ENCODE data around the gene STK39.
A peak's percentile ranks its signal among the peaks of the same experiment; 100 is the strongest.

STK39 gene

GRCh38 chr2:168241746-168242145, 5.6 kb downstream of the STK39 start:
- DNase-seq (ENCODE audit: low spot score), result no peak

GRCh38 chr2:168241208-168241607, 6.2 kb downstream of the STK39 start:
- DNase-seq (ENCODE audit: low spot score), result no peak

DNA sequence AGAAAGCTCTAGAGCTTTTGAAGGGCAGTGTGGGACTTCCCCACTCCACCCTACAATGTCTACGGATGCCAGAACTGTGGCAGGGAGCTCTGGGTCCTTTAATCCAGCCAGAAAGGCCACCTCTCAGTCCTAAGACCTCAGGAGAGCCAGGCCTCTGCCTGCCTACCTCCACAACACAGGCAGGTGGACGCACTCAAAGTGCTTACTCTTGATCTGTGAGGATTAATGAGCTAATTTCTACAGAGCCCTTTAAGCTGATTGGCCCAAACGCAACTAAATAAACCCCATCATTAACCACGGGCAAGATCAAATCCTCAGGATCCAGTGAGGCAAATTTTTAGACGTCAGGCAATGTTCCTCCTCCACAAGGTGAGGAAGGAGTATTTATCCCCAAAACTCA, 8.1 kb downstream of the STK39 start:
- DNase-seq (ENCODE audit: low spot score), result no peak

GRCh38 chr2:168237741-168238140, 9.7 kb downstream of the STK39 start:
- DNase-seq (ENCODE audit: low spot score), result no peak

DNA sequence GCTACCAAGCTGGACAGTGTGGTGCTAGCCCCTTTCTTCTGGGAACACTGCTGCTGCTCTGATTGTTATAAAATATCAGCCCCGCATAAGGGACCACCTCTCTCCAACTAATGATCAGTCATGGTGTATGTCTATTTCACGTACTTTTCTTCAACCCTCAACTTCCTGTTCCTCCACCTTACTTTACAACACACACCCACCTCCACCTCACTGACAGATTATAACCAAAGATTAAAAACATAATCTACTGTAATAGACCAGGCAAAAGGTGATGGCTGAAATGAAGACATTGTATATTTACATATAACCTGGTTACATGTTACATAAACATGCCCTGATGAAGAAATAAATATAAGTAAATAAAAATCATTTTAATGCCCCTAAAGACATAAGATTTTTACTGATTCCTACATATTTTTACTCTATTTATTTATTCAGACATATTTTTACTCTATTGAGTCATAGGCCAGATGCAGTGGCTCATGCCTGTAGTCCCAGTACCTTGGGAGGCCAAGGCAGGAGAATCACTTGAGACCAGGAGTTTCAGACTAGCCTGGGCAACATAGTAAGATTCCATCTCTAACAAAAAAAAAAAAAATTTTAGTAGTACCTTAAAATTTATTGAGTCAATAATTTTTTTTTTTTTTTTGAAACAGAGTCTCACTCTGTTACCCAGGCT, 12.8 kb downstream of the STK39 start:
- DNase-seq (ENCODE audit: low spot score), result no peak

DNA sequence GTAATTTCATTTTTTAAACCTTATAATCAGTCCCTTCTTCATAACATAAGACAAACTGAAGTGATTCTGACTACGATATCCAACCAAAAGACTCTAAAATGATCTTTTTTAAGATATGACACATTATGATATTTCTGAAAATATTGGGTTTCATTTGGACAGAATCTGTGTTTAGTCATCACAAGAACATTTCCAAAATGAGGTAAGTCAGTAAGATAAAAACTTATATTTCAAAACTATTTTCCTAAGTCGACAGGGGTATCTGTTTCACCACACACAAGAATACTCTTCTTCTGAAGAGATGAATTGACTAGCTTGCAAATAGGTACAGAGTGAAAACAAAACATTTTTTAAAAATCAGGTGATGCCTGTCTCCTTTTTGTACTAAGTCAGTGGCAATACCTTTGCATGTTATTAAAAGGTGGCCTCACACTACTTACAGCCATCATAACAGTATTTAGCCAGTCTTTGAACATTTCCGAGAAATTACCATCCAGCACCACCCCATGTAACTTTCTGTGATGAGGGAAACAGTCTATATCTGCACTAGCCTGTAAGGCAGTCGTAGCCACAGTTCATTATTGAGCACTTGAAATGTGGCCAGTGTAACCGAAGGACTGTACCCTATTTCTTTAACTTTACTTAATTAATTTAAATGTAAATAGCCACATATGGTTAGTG, 13.5 kb downstream of the STK39 start:
- no peak for DNase-seq (ENCODE audit: low spot score)

GRCh38 chr2:168233166-168233565, 14.2 kb downstream of the STK39 start:
- DNase-seq (ENCODE audit: low spot score), result no peak

GRCh38 chr2:168231609-168232241, 15.7 kb downstream of the STK39 start:
- peak; percentile 58 for DNase-seq (ENCODE audit: low spot score)

- no peak for DNase-seq (ENCODE audit: low spot score)
Observed at GRCh38 chr2:168230389-168230788, 17.0 kb downstream of the STK39 start.

GRCh38 chr2:168224346-168224745, 23.0 kb downstream of the STK39 start:
- no peak for DNase-seq (ENCODE audit: low spot score)

DNA sequence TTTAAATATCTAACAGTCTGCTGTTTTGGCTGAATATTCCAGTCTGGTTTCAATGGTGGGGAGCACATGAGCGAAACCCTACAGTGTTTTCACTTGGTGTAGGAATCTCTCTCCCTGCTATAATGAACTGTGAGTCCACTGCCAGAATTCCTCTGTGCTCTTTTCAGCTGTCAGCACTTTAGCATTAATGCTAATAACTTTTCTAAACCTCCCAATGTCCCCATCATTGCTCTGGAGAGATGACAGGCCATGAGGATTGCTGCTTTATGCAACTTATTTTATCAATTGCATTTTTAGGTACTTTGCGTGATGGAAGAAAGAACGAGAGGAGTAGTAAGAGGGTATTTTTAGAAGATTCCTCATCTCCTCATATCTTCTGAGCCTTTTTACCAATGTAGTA, 25.3 kb downstream of the STK39 start:
- DNase-seq (ENCODE audit: low spot score), result no peak

GRCh38 chr2:168220965-168221819, 26.2 kb downstream of the STK39 start:
- DNase-seq (ENCODE audit: low spot score), result peak; percentile 48

- no peak for DNase-seq (ENCODE audit: low spot score)
Observed at GRCh38 chr2:168217920-168218319, 29.5 kb downstream of the STK39 start.

GRCh38 chr2:168216351-168217005, 30.9 kb downstream of the STK39 start:
- DNase-seq (ENCODE audit: low spot score), result no peak

GRCh38 chr2:168215813-168216212, 31.6 kb downstream of the STK39 start:
- DNase-seq (ENCODE audit: low spot score), result no peak

GRCh38 chr2:168212866-168213265, 34.5 kb downstream of the STK39 start:
- no peak for DNase-seq (ENCODE audit: low spot score)

DNA sequence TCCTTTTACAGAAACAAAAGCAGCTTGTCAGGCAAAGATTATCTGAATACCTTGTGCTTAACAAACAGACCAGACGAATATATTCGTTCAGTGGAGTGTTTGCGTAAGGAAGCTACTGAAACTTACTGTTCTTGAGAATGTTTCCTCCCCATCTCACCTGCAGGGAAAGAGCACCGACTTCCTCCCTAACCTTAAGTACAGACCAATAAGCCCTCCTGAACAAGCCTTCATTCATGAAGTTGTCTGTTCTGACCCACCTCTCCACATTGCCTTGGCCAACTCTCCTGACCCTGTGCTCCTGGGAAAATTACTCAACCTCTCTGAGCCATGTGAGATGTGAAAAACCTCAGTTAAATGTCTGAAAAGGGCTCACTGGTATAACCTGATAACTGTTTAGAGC, 35.2 kb downstream of the STK39 start:
- DNase-seq (ENCODE audit: low spot score), result no peak

GRCh38 chr2:168211664-168212163, 35.7 kb downstream of the STK39 start:
- no peak for DNase-seq (ENCODE audit: low spot score)

DNA sequence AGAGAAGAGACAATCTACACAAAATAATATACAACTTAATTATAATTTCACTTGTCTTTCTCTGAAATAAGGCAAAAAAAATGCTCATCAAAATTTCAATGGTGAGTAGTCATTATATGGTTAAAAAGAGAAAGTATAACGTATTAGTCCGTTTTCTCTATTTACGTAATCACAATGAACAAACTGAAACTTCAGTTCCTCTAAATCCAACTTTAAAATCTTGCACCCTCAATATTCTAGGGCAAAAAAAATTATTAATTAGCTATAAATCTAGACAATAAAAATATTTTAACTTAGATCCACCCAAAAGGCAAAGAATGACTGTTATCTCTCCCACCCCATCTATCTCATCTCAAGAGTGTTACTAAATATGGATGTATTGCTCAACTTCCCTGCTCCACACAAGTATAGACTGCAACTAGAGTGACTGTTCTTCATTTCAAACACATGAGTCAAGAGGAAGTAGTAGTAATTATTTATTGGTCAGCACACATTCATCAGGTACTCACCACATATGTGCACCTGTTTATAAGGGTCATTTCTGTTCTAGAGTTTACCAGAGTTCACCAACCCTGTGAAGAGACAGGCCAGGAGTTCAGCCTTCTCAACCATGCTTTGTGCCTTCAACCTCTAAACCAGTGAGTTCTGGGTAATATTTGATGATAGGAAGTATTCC, 36.4 kb downstream of the STK39 start:
- DNase-seq (ENCODE audit: low spot score), result no peak

DNA sequence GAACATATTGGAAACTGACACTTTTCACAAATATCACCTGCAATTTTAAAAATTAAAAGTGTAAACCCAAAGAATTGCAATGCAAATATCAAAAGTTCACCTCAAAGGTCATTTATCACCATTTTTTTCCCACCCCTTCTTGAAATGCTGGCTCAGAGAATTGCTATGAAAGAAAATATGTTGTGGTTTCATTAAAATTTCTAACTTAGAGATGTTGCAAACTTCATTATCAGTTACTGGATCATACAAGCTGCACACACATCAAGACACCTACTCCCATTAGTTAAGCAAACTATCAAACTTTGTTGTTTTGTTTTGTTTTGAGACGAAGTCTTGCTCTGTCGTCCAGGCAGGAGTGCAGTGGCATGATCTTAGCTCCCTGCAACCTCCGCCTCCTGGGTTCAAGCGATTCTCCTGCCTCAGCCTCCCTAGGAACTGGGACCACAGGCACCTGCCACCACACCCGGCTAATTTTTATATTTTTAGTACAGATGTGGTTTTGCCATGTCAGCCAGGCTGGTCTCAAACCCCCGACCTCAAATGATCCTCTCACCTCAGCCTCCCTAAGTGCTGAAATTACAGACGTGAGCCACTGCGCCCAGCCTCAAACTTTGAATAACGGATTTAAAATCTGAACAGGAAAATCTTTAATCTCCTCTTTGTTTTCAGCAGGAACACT, 37.0 kb downstream of the STK39 start:
- DNase-seq (ENCODE audit: low spot score), result no peak

- no peak for DNase-seq (ENCODE audit: low spot score)
Observed at GRCh38 chr2:168208652-168209051, 38.7 kb downstream of the STK39 start.

Measured in globus pallidus (tissue), 1 donor.